HG03103 (cell line): Measurements from ENCODE around the gene DYNC2LI1.
A peak's percentile ranks its signal among the peaks of the same experiment; 100 is the strongest.

Experiments
- ATAC-seq: cut with Tn5 transposase; IDR thresholded peaks from one replicate; pipeline ENCODE4 v1.9.1; 2021; ENCODE audit warnings: low read depth; ENCODE audit not compliant: unreplicated experiment

The DYNC2LI1 gene

GRCh38 chr2:43841949-43842865 is 68.4 kb downstream of the DYNC2LI1 start:
- no peak for ATAC-seq

DNA sequence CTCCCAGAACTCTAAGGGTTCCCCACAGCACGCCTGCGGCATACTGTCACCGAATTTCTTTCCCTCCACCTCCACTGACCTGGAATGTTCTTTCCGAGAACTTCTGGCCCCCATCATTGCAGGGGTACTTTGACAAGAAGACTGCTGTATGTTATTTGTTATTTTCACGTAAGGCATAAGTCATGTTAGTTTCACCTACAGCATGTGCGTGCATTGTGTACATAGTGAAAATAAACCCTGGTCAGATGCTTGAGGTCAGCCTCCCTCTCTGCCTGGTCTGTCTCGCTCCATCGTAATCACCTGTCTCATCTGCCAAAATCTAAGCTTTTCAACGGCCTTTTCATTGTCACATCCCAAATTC is 69.0 kb downstream of the DYNC2LI1 start:
- no peak for ATAC-seq

DNA sequence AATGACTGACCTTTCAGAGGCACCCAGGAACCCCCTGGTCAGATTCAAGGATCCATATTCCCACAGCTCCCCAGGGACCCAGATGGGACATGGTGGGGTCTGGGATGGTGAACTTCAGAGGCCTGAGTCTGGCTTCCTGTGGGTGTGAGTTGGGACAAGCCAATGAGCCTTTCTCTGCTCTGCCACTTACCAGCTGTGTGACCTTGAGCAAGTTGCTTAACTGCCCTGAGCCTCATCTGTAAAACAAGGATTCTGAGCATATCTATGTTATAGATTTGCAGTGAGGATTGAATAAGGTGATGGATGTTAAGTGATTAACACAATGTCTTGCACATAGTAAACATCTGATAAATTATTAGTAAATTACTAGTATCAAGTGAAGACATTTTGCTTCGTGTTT is 71.3 kb downstream of the DYNC2LI1 start:
- ATAC-seq = no peak

- ATAC-seq = no peak
Measured at GRCh38 chr2:43846140-43846793, 72.4 kb downstream of the DYNC2LI1 start.

- ATAC-seq = peak; percentile 51
Measured at GRCh38 chr2:43848214-43848613, 74.4 kb downstream of the DYNC2LI1 start.

DNA sequence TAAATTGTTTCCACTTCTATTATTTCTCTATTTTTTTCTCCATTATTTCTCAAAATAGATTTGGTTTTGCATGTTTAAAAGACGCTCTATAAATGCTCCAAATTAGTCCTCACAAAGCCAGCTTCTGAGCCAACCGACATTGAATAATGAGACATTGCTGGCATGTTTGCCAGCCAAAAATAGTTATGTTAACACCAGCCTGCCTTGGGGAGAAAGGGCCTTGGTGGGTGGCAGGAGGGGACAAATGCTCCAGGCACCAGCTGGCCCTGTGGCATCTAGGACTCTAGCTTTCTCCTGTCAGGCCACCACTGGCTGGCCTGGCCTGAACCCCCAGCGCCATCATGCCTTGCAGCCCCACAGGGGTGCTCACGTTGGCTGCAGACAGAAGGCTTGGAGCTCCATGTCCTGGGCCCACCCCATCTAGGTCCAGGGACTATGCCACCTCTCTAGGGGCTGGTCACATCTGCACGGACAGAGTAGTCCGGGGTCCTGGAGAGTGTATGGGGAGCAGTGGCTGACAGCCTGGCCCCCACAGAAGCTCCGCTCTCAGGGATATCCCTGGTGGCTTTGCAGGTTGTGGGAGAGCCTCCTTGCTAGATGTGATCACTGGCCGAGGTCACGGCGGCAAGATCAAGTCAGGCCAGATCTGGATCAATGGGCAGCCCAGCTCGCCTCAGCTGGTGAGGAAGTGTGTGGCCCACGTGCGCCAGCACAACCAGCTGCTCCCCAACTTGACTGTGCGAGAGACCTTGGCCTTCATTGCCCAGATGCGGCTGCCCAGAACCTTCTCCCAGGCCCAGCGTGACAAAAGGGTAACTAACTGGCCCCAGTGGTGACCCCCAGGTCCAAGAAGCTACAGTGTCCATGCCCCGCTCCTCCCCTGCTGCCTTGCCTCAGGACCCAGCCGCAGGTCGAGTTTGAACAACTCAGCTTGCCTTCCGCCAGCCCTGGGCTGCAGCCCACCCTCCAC is 77.5 kb downstream of the DYNC2LI1 start:
- no peak for ATAC-seq

- ATAC-seq = no peak
Measured at GRCh38 chr2:43852196-43852730, 78.4 kb downstream of the DYNC2LI1 start.

DNA sequence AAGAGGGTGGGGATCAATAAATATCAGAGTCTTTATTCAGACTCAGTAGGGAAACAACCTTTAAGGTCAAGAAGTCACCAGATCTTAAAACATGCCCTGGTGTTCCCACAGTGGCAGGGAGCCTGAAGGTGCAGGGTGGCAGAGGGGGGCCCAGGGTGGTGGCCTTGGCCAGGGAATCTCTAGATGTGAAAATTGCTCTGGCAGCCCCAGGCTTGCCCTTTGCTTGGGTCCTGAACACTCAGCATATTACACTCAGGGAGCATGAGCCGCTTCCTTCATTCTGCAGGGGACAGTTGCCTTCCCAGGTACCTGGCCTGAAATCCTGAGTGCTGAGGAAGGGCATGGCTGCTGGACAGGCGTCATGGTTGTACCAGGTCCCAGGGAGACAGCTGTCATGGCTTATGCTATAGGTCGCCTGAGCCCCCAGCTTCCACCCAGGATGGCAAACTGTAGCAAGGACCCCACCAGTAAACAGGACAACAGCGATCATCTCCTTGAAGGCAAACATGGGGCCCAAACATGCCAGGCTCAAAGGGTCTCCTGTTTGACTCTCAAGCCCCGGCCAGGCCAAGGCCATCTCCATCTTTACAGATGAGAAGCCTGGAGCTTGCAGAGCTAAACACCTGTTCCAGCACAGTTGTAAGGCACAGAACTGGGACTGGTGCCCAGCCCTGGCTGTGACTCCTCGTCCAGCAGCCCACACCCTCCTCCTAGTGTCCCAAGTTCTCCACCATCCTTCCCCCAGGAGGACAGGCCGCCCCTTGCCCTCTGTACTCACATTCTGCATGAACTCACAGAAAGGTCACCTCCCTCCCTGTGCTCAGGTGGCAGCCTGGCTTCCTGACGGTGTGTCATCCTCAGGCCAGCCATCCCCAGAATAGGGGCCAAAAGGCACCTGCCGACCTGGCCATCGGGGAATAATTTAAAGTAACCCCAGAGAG is 79.6 kb downstream of the DYNC2LI1 start:
- ATAC-seq = no peak

- no peak for ATAC-seq
Measured at GRCh38 chr2:43854671-43855070, 80.8 kb downstream of the DYNC2LI1 start.

DNA sequence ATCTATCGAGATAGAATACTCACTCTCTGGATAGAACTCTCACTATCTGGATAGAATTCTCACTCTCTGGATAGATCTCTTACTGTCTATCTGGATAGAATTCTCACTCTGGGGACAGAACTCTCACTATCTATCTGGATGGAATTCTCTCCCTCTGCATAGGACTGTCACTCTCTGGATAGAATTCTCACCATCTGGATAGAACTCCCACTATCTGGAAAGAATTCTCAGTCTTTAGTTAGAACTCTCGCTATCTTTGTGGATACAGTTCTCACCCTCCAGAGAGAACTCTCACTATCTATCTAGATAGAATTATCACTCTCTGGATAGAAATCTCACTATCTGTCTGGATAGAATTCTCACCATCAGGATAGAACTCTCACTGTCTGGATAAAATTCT is 81.5 kb downstream of the DYNC2LI1 start:
- ATAC-seq = no peak
